Urothelium cell line (cell line): ENCODE measurements around the gene SNRNP200.
A peak's percentile ranks its signal among the peaks of the same experiment; 100 is the strongest.

Experiments
- DNase-seq: peaks from one replicate; pipeline ENCODE4 v3.0.0; 2011; ENCODE audit warnings: low spot score, mixed read lengths
- FAIRE-seq: peaks from 2 replicates; lab custom pipeline; 2011; peaks lifted over from hg19 to GRCh38; lab: Jason Lieb, UNC

The SNRNP200 gene

DNA sequence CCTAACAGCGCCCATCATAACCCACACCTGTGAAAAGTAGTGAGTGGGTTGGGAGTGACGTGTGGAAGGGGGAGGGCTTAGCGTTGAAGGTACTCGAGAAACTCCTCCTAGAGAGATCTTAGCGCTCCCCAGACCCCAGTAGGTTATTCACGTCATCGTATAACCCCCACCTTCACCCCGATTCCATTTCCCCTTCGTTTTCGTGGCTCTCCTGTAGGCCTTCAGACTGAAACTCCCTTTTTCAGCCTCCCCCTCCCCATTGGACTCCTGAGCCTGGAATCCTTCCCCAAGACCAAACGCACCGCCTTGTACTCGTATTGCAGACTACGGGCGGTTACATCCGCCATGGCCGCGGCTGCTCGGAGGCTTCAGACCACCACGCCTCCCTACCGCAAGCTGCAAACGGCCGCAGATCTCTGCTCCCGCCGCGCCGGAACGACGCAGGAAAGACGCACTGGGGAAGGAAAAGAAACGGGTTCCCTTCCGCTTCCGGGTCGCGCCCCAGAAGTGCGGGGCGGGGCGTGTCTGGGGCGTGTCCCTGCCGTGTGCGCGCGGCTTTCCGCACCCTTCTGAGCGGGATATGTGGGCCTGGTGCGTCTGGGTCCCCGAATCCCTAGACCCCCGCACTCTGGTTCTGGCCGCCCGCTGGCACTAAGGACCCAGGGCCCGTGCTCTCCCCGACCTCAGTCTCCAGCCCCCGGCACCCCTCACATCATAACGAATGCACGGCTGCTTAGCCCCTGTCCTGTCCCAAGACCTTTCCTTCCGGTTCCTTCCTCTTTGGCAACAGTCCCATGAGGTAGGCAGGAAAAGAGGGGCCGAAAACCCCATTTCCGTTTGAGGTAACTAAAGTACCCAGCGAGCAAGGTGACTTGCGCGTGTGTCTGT lies at the start of gene SNRNP200:
SNRNP200 (minus strand) TSS at position 456 of the 888 bp plus-strand sequence; CDS start at position 347, 109 bp downstream.
- FAIRE-seq (no peak), DNase-seq (peak; percentile 94)

GRCh38 chr2:96354492-96354891 lies 49.1 kb upstream of the SNRNP200 start:
- no peak for FAIRE-seq
- DNase-seq = no peak

DNA sequence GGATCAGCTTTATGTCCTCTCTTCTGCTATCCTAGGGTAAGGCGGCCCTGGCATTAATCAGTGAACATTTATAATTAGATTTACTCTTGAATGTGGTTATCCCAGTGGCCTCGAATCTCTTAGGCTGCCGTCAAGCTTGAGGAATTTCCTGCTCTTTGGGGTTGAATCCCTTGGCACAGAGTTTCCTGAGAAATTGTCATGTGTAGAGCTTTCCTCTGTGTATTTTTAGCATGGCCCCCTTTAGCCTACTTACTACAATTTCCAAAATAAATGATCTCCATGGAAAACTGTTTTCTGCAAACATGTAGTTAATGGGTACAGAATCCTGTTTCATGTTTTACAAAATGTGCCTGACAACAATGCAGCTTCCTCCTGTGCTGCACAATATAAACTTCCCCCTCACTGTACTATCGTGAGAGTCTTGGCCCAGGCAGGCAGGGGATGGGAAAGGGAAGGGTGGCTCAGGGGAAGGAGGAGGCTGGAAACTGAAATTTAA lies 48.3 kb upstream of the SNRNP200 start:
- no peak for DNase-seq
- FAIRE-seq = no peak

DNA sequence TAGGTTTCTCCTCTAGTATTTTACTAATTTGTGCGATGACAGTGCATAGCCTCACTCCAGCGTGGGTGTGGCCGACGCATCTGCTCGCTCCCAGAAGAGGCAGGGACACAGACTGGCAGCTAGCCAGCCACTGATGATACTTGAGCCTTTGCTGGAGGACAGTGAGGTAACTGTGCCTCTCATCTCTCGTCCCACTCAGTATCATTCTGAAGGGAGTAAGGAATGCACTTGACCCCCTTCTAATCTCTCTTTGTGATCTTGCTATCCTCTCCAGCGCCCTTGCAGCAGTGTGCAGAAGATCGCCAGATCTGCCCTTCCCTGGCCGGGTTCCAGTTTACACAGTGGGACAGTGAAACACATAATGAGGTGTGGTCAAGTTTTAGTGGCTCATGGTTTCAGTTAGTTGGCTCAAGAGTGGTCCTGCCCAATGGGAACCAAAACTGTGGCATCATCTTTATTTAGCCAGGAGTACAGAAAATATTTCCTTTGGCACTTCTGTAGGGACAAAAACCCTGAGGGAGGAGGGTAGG lies 47.8 kb upstream of the SNRNP200 start:
- no peak for DNase-seq
- FAIRE-seq = no peak

DNA sequence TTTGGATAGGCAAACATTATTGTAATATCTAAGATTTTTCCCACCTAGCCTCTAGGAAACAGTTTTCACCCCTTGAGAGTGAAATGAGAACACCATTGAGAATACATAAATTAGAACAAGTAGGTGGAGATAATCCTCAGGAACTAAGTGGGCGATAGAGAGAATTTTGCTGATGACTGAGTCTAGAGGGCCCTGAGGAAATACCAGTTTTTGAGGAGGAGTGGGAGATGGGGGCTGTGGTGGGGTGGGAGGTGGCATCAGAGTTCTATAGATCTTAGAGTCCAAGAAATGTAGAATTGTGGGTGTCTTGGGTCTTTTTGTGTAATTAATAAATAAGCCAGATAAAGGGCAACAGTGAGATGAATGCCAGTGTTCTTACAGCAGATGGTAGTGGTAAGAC lies 42.0 kb upstream of the SNRNP200 start:
- FAIRE-seq (no peak), DNase-seq (no peak)

DNA sequence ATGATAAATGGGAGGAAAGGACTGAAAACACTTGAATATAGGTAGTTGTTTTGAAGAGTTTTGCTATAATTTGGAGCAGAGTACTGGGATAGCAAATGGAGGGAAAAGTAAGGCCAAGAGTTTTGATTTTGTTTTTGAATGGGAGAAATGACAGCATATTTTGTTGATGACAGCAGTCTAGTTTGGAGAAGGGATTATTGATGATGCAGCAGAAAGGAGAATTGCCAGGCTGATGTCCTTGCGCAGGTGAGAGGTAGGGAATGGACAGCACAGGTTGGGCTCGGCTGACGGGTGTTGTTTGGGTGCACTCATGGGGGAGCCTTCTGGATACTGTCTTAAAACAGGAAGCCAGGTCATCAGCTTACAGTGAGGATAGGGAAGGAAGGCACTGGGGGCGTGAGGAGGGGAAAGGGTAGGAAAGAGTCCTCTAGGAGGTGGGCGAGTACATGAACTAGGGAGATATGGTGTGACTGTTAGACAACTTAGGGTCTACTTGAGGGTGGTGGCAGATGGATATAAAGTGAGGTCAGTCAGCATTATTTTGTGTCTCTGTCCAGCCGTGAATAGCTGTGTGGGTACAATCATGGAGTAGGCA lies 40.6 kb upstream of the SNRNP200 start:
- DNase-seq = no peak
- no peak for FAIRE-seq

GRCh38 chr2:96345438-96345837 lies 40.1 kb upstream of the SNRNP200 start:
- DNase-seq (no peak), FAIRE-seq (no peak)

DNA sequence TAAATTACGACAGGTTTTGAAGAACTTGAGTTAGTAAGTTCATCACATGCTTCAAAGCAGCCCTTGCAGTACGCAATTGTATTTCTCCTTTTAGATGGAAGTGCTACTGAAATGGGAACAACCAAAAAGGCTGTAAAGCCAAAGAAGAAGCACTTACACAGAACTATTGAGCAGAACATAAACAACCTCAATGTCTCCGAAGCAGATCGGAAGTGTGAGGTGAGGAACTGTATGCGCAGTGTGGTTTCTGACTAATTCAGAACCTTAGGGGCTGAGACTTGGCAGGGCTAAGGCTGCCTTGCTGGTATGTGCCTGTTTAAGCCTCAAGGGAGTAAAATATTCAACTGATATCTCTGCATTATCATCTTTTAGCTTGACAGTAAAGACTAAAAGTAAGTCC lies 38.7 kb upstream of the SNRNP200 start:
- DNase-seq (no peak), FAIRE-seq (no peak)

- DNase-seq (peak; percentile 61), FAIRE-seq (no peak)
Observed at GRCh38 chr2:96342085-96342484, 36.7 kb upstream of the SNRNP200 start.

GRCh38 chr2:96341641-96342040 lies 36.3 kb upstream of the SNRNP200 start:
- DNase-seq = no peak
- FAIRE-seq = no peak

DNA sequence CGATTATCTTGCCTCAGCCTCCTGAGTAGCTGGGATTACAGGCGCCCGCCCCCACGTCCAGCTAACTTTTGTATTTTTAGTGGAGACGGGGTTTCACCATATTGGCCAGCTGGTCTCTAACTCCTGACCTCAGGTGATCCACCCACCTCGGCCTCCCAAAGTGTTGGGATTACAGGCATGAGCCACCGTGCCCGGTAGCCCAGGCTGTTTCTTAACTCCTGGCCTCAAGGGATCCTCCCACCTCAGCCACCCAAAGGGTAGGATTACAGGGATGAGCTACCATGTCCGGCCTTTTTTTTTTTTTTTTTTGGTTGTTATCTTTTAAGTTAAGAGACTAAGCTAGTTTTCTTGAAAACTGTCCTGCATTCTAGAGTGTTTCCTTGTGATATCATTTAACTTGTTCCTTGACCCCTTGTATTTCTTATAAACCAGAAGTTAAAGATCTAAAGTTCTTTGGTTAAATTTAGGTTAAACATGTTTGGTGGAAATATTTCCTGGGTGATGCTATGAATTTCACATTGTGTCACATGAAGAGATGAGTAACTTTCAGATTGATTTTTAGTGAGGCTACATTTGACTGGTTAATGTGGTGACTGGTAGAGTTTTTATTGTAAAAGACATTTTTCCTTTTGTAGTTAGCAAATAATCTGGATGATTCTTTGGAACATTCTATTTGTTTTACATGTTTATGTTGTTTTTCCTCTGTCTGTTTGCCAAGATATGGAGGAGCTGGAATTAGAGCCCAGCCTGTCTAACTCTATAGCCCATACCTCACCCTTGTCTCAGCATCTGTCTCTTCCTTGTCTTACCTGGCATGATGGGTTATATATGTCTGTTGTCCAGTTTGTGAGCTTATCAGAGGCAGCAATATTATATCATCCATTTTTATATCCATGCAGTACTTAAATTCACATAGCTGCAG lies 35.4 kb upstream of the SNRNP200 start:
- FAIRE-seq (no peak), DNase-seq (no peak)

- DNase-seq (no peak), FAIRE-seq (no peak)
Observed at GRCh38 chr2:96336873-96337272, 31.5 kb upstream of the SNRNP200 start.

- DNase-seq = no peak
- FAIRE-seq = no peak
Observed at GRCh38 chr2:96336104-96336775, 30.9 kb upstream of the SNRNP200 start.

DNA sequence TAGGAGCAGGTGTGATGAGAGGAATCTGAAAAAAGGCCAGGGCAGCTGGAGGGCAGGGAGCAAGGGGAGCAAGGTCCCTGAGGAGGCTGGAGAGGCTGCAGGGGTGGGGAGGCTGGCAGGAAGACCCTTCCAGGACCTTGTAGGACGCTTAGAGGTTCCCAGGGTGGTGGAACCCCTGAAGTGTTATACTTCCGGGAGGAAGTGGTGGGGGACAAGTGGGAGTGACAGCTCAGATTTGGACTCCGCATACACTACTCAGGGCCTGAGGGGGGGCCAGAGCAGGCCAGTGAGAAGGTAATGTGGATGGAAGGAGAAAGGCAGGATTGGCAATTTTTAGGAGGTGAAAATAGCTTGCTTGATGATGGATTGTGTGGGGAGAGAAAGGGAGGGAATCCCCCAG lies 28.4 kb upstream of the SNRNP200 start:
- no peak for DNase-seq
- no peak for FAIRE-seq

DNA sequence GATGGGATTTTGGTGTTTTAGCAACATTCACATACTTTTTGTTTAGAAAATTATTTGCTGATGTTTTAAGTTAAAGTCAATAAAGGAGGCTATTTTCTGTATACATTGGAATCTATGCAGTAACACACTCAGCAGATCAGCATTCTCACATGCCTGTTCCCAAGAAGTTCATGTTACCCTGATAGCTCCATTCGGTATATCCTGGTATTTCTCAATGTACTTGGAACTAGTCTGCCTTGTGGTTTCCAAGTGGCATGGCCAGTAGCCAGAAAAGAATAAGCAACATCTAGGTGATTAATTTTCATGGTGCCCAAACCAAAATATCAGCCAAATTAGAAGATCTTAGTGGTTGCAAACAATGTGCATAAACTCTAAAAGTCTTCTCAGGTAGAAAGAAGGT lies 25.1 kb upstream of the SNRNP200 start:
- DNase-seq (peak; percentile 38), FAIRE-seq (no peak)

DNA sequence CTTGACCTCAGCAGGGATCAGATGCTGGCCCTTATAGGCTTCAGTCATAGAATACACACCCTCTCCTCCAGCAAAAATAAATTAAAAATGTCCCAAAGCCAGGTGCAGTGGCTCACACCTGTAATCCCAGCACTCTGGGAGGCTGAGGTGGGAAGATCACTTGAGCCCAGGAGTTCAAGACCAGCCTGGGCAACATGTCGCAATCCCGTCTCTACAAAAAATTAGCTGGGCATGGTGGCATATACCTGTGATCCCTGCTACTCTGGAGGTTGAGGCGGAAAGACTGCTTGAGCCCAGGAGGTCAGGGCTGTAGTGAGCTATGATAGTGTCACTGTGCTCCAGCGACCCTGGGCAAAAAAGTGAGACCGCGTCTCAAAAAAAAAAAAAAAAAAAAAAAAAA lies 24.5 kb upstream of the SNRNP200 start:
- no peak for DNase-seq
- FAIRE-seq = no peak

DNA sequence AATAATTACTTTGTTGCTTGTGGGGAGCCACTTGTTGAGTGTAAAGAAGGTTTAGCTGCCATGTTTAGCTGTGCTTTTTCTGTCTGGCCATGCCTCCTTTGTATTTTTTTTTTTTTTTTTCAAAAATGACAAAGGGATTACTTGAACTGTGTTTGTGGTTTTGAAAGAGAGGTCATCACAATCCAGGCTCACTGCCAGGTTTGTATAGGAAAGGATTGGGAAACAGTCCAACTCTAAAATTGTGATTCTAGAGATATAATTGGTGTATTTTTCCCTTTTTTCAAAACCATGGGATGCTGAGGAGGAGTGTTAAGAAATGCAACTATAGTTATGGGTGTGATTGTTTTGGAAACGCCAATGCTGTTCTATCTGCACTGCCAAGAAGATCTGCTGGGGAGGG lies 24.1 kb upstream of the SNRNP200 start:
- DNase-seq (peak; percentile 73), FAIRE-seq (no peak)

DNA sequence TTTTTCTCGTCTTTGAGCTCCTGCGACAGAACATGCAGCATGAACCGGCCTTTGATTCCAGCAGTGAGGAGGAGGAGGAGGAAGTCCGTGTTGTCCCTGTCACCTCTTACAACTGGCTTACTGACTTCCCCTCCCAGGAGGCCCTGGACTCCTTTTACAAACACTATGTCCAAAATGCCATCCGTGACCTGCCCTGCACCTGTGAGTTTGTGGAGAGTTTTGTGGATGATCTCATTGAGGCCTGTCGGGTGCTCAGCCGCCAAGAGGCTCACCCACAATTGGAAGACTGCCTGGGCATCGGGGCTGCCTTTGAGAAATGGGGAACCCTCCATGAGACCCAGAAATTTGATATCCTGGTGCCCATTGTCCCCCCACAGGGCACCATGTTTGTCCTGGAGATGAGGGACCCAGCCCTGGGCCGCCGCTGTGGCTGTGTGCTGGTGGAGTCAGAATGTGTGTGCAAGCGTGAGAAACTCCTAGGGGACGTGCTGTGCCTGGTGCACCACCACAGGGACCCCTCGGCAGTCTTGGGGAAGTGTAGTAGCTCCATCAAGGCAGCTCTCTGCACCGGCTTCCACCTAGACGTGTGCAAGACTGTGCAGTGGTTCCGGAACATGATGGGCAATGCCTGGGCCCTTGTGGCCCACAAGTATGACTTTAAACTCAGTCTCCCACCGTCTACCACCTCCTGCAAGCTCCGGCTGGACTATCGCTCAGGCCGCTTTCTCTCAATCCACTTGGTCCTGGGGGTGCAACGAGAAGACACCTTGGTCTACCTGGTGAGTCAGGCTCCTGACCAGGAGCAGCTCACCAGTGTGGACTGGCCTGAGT lies 21.9 kb upstream of the SNRNP200 start:
- no peak for FAIRE-seq

GRCh38 chr2:96326564-96326963 lies 21.2 kb upstream of the SNRNP200 start:
- FAIRE-seq (no peak), DNase-seq (no peak)

More for the DNA sequence above, 21.9 kb upstream of the SNRNP200 start:
- DNase-seq = no peak
